BE2C (cell line): ENCODE data around the gene NR2C2.

ENCODE experiments used
- DNase-seq: peaks from one replicate; pipeline ENCODE4 v3.0.0-alpha.2; 2020
- H3K27me3 ChIP-seq: fragments of 250-450 bp; sonication (Bioruptor Pico); 2 replicates; pipeline ENCODE4 v1.5.1; 2020; ENCODE audit warnings: mild to moderate bottlenecking
- H3K36me3 ChIP-seq: fragments of 250-450 bp; sonication (Bioruptor Pico); 2 replicates; pipeline ENCODE4 v1.5.1; 2020; ENCODE audit warnings: mild to moderate bottlenecking
- H3K4me1 ChIP-seq: fragments of 250-450 bp; sonication (Bioruptor Pico); 2 replicates; pipeline ENCODE4 v1.5.1; 2020
- H3K4me3 ChIP-seq: 2 replicates; pipeline ENCODE4 v1.5.1; 2011; ENCODE audit warnings: low read depth, low read length
- H3K9me3 ChIP-seq: fragments of 250-450 bp; sonication (Bioruptor Pico); 2 replicates; pipeline ENCODE4 v1.5.1; 2020
- TF ChIP-seq, protein P1 (sequence below): IDR thresholded peaks from 2 replicates; pipeline ENCODE4 v1.5.1; 2012; ENCODE audit warnings: mild to moderate bottlenecking, low read depth, low read length

NR2C2 gene

DNA sequence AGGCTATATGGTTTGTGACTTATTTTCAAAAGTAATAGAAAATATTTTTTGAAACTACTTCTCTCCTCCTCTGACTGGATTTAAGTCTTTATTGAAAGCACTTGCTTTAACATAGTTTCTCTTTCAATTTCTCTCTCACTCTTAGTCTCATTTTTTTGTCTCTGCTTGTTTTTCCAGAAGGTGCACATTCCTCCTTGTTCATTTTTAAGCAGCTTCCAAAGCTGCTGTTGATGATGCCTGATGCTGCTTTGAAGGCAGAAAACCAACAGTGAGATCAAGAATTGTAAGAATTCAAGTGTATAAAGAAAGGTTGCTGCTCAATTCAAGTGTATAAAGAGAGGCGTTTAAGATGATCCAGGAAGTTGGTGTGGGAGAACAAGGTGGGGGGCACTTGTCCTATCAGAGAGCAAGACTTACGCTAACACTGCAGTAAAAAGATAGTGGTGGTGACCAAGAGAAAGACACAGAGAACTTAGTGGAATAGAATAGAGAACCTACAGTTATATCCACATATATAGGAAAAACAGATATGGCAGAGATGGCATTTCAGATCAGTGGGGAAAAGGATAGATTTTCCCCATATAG is 12.1 kb downstream of the NR2C2 start:
- Histone ChIP-seq H3K4me3 (no peak overlapping the region), H3K27me3 (no peaks in the 10 kb centered on the region), H3K36me3 (no peaks in the 10 kb centered on the region), H3K9me3 (no peaks in the 10 kb centered on the region), H3K4me1 (no peaks in the 10 kb centered on the region)
- DNase-seq = no peak
- TF ChIP-seq, protein P1, sequence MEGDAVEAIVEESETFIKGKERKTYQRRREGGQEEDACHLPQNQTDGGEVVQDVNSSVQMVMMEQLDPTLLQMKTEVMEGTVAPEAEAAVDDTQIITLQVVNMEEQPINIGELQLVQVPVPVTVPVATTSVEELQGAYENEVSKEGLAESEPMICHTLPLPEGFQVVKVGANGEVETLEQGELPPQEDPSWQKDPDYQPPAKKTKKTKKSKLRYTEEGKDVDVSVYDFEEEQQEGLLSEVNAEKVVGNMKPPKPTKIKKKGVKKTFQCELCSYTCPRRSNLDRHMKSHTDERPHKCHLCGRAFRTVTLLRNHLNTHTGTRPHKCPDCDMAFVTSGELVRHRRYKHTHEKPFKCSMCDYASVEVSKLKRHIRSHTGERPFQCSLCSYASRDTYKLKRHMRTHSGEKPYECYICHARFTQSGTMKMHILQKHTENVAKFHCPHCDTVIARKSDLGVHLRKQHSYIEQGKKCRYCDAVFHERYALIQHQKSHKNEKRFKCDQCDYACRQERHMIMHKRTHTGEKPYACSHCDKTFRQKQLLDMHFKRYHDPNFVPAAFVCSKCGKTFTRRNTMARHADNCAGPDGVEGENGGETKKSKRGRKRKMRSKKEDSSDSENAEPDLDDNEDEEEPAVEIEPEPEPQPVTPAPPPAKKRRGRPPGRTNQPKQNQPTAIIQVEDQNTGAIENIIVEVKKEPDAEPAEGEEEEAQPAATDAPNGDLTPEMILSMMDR = no peak

DNA sequence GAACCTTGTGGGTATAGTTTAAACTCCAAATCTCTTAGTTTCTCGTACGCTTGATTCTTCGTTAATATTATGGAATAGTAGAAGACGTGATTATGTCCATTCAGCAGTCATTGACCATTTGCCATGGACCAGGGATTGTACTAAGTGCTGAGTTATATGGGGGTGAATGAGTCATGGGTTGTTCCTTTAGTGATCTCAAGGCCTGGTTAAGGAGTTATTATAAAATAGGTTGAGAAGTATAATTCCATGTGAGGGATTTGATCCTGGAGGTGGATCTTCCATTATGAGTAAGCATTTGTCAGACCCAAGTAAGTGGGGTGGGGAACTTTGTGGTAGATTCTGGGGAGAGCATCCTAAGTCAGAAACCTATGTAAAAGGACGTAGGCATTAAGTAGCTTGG is 15.4 kb downstream of the NR2C2 start:
- Histone ChIP-seq H3K4me1 (no peaks in the 10 kb centered on the region), H3K27me3 (no peaks in the 10 kb centered on the region), H3K4me3 (no peak overlapping the region), H3K9me3 (no peaks in the 10 kb centered on the region), H3K36me3 (no peaks in the 10 kb centered on the region)
- TF ChIP-seq, protein P1 = no peak
- DNase-seq = no peak

DNA sequence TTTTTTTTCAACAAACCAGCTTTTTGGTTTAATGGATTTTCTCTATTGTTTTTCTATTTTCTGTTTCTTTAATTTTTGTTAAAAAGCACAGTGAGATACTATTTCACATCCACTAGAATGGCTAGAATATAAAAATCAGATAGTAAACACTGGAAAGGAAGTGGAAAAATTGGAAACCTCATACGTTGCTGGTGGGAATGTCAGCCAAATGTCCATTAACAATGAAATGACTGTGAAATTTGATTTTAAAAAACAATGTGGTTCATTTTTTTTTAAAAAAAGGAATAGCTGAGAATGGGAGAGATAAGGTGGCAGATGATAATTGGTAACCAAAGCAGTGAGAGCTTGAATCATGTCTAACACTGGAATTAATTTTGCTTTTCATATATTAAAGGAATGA is 19.9 kb downstream of the NR2C2 start:
- H3K27me3 ChIP-seq = no peaks in the 10 kb centered on the region
- DNase-seq = no peak
- no peaks in the 10 kb centered on the region for H3K9me3 ChIP-seq
- no peak overlapping the region for H3K4me3 ChIP-seq
- TF ChIP-seq, protein P1 = no peak
- H3K36me3 ChIP-seq = no peaks in the 10 kb centered on the region
- H3K4me1 ChIP-seq = no peaks in the 10 kb centered on the region

DNA sequence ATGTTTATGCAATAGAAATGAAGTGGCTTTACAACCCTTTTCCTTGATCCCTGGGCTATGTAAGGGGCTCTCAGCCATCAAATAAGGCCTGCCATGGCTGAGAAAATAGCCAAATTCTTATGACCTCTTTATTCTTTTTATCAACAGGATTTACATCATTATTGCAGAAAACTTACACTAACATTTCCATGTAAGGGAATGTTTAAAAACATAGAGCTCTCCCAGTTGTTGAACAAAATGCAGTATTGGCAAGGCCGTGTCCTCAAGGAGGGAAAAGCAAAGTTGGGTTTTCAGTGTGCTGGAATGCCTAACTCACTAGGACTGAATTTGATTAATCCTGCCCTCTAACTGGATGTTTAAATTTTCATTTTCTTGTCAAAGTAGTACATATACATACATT is 22.3 kb downstream of the NR2C2 start:
- no peak overlapping the region for H3K4me3 ChIP-seq
- no peaks in the 10 kb centered on the region for H3K4me1 ChIP-seq
- TF ChIP-seq, protein P1 = no peak
- no peaks in the 10 kb centered on the region for H3K36me3 ChIP-seq
- H3K27me3 ChIP-seq = no peaks in the 10 kb centered on the region
- no peaks in the 10 kb centered on the region for H3K9me3 ChIP-seq
- DNase-seq = no peak

DNA sequence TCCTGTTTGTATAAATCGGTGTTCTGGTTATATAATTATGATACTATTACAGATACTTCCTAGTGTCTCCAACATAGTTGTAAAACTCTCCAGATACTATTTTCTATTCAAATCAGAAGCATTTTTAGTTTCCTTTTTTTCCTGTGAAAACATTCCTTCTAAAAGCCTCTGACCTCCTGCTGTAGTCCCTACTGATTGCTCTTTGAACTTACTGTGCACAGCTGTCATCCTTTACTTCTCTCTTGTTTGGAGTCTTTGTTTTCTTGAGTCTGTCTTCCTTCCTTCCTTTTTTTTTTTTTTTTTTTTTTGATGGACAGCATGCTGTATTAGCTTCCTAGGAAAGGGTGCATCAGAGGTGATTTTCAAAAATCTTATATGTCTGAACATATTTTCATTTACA is 28.9 kb downstream of the NR2C2 start:
- TF ChIP-seq, protein P1 = no peak
- no peak for DNase-seq
- no peaks in the 10 kb centered on the region for H3K4me1 ChIP-seq
- H3K27me3 ChIP-seq = no peaks in the 10 kb centered on the region
- no peak overlapping the region for H3K4me3 ChIP-seq
- H3K9me3 ChIP-seq = no peaks in the 10 kb centered on the region
- no peaks in the 10 kb centered on the region for H3K36me3 ChIP-seq

DNA sequence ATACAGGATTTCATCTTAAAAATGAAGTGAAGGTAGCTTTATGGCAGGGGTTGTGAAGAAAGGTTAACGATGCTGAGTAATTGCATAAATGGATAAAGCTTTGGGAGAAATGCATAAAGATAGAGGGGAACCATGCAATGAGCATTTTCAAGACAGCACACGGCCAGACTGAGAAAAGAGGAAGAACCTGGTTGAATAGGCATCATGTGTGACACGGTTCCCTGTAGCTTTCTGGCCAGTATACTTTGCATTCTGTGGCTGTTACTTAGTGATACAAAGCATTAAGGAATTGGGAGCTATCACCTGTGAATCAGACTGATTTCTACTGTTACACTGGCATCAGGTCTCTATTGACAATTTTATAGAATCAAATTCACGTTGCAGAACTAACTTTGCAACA is 33.3 kb downstream of the NR2C2 start:
- no peak for DNase-seq
- TF ChIP-seq, protein P1 = no peak
- Histone ChIP-seq H3K36me3 (no peaks in the 10 kb centered on the region), H3K27me3 (no peaks in the 10 kb centered on the region), H3K9me3 (no peaks in the 10 kb centered on the region), H3K4me1 (no peaks in the 10 kb centered on the region), H3K4me3 (no peak overlapping the region)
